ENCODE data around the gene NR3C1. TPM values are rescaled to one million over a fixed set of nuclear protein-coding genes. Genes with fewer than 3 reads are reported as not detected.

The NR3C1 gene
- total RNA-seq, 2 donors from 2014 or later = 56.5 to 58.1 TPM

DNA sequence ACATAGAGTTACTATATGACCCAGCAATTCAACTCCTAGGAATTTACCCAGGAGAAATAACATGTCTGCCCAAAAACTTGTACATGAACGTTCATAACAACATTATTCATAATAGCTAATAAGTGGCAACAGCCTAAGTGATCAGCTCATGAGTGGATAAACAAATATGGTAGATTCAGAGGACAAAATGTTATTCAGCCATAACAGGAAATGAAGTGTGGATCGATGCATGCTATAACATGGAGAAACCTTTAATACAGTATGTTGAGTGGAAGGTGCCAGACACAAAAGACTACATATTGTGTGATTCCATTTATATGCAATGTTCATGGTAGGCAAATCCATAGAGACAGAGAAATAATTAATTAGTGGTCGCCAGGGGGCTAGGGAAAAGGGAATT is 22.3 kb upstream of the NR3C1 start:
- Histone ChIP-seq H3K9me3 (no peaks in the 10 kb centered on the region), H3K4me1 (ENCODE audit: control insufficient read depth in 1 of 2, low read depth in 2 of 2) (no peaks in the 10 kb centered on the region), H3K36me3 (no peaks in the 10 kb centered on the region), H3K27ac (no peak overlapping the region), H3K27me3 (replicated peaks; ENCODE audit: insufficient read depth) (no peaks in the 10 kb centered on the region), H3K4me3 (no peak overlapping the region)
- no peak for ATAC-seq (ENCODE audit: insufficient number of reproducible peaks, low FRiP score, low read depth)
- TF ChIP-seq, protein P1, sequence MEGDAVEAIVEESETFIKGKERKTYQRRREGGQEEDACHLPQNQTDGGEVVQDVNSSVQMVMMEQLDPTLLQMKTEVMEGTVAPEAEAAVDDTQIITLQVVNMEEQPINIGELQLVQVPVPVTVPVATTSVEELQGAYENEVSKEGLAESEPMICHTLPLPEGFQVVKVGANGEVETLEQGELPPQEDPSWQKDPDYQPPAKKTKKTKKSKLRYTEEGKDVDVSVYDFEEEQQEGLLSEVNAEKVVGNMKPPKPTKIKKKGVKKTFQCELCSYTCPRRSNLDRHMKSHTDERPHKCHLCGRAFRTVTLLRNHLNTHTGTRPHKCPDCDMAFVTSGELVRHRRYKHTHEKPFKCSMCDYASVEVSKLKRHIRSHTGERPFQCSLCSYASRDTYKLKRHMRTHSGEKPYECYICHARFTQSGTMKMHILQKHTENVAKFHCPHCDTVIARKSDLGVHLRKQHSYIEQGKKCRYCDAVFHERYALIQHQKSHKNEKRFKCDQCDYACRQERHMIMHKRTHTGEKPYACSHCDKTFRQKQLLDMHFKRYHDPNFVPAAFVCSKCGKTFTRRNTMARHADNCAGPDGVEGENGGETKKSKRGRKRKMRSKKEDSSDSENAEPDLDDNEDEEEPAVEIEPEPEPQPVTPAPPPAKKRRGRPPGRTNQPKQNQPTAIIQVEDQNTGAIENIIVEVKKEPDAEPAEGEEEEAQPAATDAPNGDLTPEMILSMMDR (IDR thresholded peaks at IDR 0.05) = no peak
- no peak for DNase-seq (ENCODE audit: low spot score)

DNA sequence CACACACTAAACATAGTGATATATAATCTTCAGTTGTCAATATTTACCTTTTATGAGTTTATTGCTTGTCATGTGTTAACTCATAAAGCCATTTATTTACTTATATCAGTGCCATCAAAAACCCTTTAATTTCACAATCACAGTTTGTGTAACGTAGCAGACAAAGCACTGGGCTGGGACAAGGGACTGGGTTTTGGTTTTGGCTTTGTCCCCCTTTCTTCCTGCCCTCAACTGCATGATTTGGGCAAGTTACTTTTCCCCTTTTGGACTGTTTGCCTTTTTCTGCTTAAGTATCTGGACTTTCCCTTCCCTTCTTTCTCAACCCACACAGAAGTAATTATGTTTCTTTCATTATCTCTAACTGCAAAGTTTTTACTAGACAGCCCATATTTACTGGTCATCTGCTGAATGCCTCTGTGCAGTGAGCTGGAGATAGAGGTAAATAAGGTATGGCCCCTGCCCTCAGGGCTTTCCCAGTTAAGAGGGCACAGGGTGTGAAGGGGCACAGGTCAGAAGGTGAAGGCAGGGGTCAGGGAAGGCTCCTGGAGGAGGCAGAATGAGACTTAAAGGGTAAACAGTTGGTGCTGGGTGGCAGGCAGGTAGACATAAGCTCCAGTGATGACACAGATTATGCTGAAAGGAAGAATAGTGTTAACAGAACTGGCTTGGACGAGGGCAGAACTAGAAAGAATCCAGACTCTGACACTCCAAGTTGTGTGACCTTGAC is 14.8 kb upstream of the NR3C1 start:
- no peak overlapping the region for H3K4me3 ChIP-seq
- no peaks in the 10 kb centered on the region for H3K27me3 ChIP-seq (replicated peaks; ENCODE audit: insufficient read depth)
- H3K9me3 ChIP-seq = no peaks in the 10 kb centered on the region
- no peaks in the 10 kb centered on the region for H3K36me3 ChIP-seq
- H3K27ac ChIP-seq = no peak overlapping the region
- no peaks in the 10 kb centered on the region for H3K4me1 ChIP-seq (ENCODE audit: control insufficient read depth in 1 of 2, low read depth in 2 of 2)
- no peak for DNase-seq (ENCODE audit: low spot score)
- no peak for ATAC-seq (ENCODE audit: insufficient number of reproducible peaks, low FRiP score, low read depth)
- TF ChIP-seq, protein P1 (IDR thresholded peaks at IDR 0.05) = no peak

DNA sequence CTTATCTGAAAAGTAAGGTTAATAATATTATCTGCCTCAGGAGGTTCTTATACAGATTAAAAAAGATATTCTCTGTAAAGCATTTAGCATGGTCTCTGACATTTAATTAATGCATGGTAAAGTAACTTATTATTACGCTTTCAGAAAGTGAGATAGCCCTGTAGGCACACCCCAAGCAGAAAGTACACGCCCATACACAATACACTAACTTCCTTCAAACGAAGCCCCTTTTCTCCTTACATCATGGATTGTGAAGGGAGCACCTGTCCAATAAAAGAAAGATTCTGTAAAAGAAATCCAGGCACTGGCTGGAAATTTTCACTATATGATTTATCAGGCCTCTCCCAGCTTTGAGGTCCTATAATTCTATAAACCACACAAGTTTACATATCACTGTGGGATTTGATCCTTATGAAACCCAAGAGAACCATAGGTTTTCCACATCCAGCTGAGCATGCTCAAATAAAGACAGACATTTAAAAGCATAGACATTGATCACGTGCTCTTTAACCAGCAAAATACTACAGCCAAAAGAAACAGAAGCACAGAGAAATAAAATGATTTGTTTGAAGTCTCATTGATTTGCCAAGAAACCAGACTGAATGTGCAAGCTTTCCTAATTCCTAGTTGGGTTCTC is 14.1 kb upstream of the NR3C1 start:
- no peaks in the 10 kb centered on the region for H3K36me3 ChIP-seq
- no peaks in the 10 kb centered on the region for H3K4me1 ChIP-seq (ENCODE audit: control insufficient read depth in 1 of 2, low read depth in 2 of 2)
- DNase-seq (ENCODE audit: low spot score) (no peak), ATAC-seq (ENCODE audit: insufficient number of reproducible peaks, low FRiP score, low read depth) (no peak)
- TF ChIP-seq, protein P1 (IDR thresholded peaks at IDR 0.05) = no peak
- no peak overlapping the region for H3K27ac ChIP-seq
- no peak overlapping the region for H3K4me3 ChIP-seq
- no peaks in the 10 kb centered on the region for H3K9me3 ChIP-seq
- no peaks in the 10 kb centered on the region for H3K27me3 ChIP-seq (replicated peaks; ENCODE audit: insufficient read depth)

DNA sequence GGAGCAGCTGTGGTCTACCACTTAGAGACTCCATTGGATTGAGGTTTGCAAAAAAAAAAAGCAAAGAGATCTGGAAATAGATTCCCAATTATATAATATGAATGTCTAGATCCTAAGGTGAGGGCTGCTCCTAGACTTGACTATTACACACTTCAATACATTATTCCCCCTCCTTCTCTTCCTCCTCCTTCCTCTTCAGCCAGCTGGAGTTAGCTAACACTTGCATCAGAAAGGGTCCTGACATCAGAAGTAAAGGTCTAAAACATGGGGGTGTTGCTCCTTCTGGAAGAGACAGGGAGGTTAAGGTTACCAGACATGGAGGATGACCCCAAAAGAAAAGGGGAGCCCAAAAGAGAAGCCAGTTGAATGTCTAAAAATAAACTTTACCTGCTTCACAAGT is 12.9 kb upstream of the NR3C1 start:
- no peak for ATAC-seq (ENCODE audit: insufficient number of reproducible peaks, low FRiP score, low read depth)
- no peak overlapping the region for H3K27ac ChIP-seq
- no peak for DNase-seq (ENCODE audit: low spot score)
- H3K4me3 ChIP-seq = no peak overlapping the region
- no peaks in the 10 kb centered on the region for H3K9me3 ChIP-seq
- H3K4me1 ChIP-seq (ENCODE audit: control insufficient read depth in 1 of 2, low read depth in 2 of 2) = no peaks in the 10 kb centered on the region
- TF ChIP-seq, protein P1 (IDR thresholded peaks at IDR 0.05) = no peak
- H3K27me3 ChIP-seq (replicated peaks; ENCODE audit: insufficient read depth) = no peaks in the 10 kb centered on the region
- H3K36me3 ChIP-seq = no peaks in the 10 kb centered on the region

DNA sequence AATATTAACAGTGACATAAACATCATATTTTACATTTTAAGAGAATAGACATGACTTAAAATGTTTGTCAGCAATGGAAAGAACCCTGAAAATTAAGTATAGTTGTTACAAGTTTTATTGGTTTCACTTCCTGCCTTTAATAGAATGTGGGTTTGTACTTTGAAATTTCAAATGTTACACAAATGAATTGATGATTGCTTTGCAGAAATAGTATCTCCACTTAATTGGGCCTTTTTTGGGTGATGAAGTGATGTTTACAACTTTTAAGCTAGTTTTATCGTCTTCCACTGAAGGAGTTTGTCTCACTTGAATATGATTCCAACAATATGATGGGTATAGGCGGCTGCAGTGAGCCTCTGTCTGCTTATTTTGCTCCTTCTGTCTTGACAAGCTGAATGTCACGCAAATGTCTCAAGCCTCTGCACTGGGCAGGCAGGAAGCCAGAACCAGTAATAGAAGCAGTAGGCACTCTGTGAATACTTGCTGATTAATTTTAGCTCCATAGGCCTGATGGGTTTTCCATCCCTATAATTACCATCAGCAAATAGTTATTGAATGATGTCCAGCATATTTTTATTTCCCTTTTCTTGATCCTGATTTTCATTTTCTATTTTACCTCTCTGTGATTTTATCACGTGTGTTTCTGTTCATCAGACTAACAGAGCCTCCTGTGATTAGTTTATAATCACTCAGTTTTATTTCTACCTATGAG is 10.6 kb upstream of the NR3C1 start:
- no peak for ATAC-seq (ENCODE audit: insufficient number of reproducible peaks, low FRiP score, low read depth)

More for the DNA sequence above, 10.6 kb upstream of the NR3C1 start:
- DNase-seq (ENCODE audit: low spot score) = no peak
- TF ChIP-seq, protein P1 (IDR thresholded peaks at IDR 0.05) = no peak
- Histone ChIP-seq H3K27ac (no peak overlapping the region), H3K9me3 (no peaks in the 10 kb centered on the region), H3K4me3 (no peak overlapping the region), H3K4me1 (ENCODE audit: control insufficient read depth in 1 of 2, low read depth in 2 of 2) (no peaks in the 10 kb centered on the region), H3K36me3 (no peaks in the 10 kb centered on the region), H3K27me3 (replicated peaks; ENCODE audit: insufficient read depth) (no peaks in the 10 kb centered on the region)
